Measurements from ENCODE around the gene WFS1. TPM values are rescaled to one million over a fixed set of nuclear protein-coding genes. Genes with fewer than 3 reads are reported as not detected.

Gene WFS1
- polyA plus RNA-seq, 3 donors from 2014 or later = 2.5 to 7.2 (median 5.8) TPM

DNA sequence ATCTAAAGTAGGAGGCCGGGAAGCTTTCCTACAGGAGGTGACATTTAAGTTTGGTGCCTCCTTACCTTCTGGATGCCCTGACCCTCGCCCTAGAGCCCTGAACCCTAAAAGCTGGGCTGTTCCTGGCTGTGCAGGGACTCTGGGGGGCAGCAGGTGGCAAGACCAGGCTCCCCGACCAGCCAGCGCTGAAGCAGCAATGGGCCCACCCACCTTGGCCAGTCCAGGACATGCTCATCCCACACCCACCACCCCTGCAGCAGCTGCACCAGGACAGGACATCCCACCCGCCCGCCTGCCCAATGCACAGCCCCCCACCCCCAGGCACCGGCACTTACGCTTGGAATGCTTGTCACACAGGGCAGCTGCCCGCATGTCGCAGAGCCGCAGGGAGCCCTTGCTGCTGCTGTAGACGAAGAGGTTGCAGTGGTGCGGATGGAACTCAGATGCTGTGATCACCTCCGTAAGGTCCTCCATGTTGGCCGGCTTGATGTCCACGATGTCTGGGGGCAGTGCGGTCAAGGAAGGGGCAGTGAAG is 77.9 kb downstream of the WFS1 start:
- peaks cover 0 to 3% of the 10 kb centered on the region in 2 donors for H3K4me1 Mint-ChIP-seq
- H3K27me3 Mint-ChIP-seq (ENCODE audit: low read depth in 3 of 3) = peaks cover 2 to 5% (median 2%) of the 10 kb centered on the region in 3 donors
- DNase-seq = no peak
- H3K27ac Mint-ChIP-seq = no peak overlapping the region
- H3K36me3 Mint-ChIP-seq = no peaks in the 10 kb centered on the region
- H3K4me3 Mint-ChIP-seq = no peak overlapping the region
- no peaks in the 10 kb centered on the region for H3K9me3 Mint-ChIP-seq

DNA sequence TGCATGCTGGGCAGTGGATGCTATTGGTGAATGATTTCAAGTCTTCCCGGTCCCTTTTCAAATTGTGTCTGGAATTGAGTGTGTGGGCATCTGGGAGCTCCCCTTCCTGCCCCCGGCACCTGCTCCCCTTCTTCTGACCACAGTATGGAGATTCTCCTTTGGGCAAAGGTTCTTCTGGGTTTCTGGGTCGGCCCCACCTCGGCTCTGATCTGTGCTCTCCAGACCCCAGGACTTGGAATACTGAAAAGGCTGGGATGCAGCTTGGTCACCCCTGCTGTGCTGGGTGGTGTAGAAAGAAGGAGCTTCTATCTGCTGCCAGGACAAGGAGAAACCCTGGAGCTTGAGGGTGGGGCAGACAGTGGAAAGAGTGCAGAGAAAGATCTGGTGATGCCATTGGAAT is 78.8 kb downstream of the WFS1 start:
- H3K4me1 Mint-ChIP-seq = peaks cover 0 to 3% of the 10 kb centered on the region in 2 donors
- peaks cover 2 to 5% (median 4%) of the 10 kb centered on the region in 3 donors for H3K27me3 Mint-ChIP-seq (ENCODE audit: low read depth in 3 of 3)
- no peak overlapping the region for H3K4me3 Mint-ChIP-seq
- no peak overlapping the region for H3K27ac Mint-ChIP-seq
- no peaks in the 10 kb centered on the region for H3K36me3 Mint-ChIP-seq
- DNase-seq = no peak
- H3K9me3 Mint-ChIP-seq = no peaks in the 10 kb centered on the region

DNA sequence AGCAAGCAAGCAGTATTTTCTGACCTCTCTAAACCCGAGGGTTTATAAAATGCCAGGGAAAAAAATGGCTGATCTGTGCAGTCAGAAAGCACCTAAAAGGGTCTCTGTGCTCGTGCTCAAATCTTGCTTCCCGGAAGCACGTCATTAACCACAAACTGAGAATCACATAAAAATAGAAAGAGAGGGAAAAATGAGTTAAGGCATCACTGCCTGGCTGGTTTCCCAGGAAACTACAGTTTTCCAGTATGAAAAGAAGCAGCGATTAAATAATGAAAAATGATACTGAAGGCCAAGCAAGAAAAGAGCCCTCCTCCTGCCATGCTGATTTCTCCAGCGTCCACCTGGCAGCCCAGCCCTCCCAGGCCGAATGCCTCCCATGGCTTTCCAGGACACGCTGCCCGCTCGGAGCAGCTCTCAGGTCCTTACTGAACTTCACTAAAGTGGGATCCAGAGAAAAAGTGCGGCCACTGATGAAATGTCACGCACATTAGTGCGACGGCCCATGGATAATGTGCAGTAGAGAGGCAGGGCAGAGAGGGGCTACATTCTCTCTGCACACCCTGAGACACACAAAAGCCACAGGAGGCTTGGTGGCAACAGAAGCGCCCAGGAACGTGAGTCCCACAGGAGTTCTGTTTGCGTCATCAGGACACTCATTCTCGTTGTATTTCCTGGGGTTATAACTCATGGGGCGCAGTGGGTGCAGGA is 80.4 kb downstream of the WFS1 start:
- no peaks in the 10 kb centered on the region for H3K9me3 Mint-ChIP-seq
- no peak overlapping the region for H3K27ac Mint-ChIP-seq

DNA sequence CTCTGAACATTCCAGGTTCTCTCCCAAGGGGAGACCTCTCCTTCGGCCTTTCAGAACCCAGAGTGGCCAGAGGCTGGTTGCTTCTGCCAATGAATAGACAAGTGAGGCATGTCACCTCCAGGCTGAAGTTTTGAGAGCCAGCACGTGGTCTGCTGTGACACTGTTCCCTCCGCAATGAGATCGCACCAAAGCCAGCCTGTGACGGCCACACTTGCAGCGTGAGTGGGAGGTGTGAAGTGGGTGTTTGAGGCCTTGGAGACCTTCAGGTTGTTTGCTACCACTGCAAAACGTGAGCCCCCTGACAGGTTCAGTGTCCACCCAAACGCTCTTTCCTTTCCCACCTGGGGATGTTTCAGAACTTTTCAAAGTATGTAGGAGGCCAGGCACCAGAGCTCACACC is 81.0 kb downstream of the WFS1 start:
- H3K4me1 Mint-ChIP-seq = peaks cover 5 to 7% of the 10 kb centered on the region in 2 donors
- H3K9me3 Mint-ChIP-seq = no peaks in the 10 kb centered on the region
- H3K27me3 Mint-ChIP-seq (ENCODE audit: low read depth in 3 of 3) = peaks cover 4 to 5% (median 4%) of the 10 kb centered on the region in 3 donors
- no peak overlapping the region for H3K27ac Mint-ChIP-seq
- H3K4me3 Mint-ChIP-seq = no peak overlapping the region
- no peak for DNase-seq
- no peaks in the 10 kb centered on the region for H3K36me3 Mint-ChIP-seq

More for the DNA sequence above, 80.4 kb downstream of the WFS1 start:
- DNase-seq = no peak
- peaks cover 3 to 5% of the 10 kb centered on the region in 2 donors for H3K4me1 Mint-ChIP-seq
- peaks cover 4 to 5% (median 4%) of the 10 kb centered on the region in 3 donors for H3K27me3 Mint-ChIP-seq (ENCODE audit: low read depth in 3 of 3)
- H3K36me3 Mint-ChIP-seq = no peaks in the 10 kb centered on the region
- H3K4me3 Mint-ChIP-seq = no peak overlapping the region

DNA sequence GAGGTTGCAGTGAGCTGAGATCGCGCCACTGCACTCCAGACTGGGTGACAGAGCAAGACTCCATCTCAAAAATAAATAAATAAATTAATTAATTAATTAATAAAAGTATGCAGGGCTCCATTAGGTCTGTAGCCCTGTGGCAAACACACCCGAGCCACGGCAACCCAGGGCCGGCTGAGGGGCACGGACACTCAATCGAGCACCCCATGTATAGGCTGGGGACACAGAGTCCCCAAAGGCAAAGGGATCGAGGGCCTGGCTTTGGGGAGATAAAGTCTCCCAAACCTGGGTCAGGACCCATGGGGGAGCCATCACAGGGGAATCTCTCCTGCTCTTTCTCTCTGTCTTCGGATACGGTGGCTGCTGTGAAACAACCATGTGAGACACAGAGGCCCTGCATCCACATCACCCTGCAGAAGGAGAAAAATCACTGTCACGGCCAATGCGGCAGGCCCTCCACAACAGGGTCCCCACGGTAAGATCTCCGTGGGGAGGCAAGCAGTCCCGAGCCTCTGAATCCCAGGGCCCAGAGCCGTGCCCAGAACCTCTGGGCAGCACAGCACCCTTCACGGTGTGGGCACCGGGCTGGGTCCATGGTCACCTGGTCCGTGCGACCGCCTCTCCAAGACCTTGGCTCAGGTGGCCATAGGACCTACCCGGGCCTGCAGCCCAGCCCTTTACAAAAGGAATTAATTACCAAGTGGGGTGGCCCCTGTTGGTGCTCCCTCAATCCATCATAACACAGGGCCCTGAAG is 81.8 kb downstream of the WFS1 start:
- H3K9me3 Mint-ChIP-seq = no peaks in the 10 kb centered on the region
- H3K27ac Mint-ChIP-seq = no peak overlapping the region
- H3K4me3 Mint-ChIP-seq = no peak overlapping the region
- H3K4me1 Mint-ChIP-seq = peaks cover 5% of the 10 kb centered on the region in 2 donors
- peaks cover 3 to 4% (median 4%) of the 10 kb centered on the region in 3 donors for H3K27me3 Mint-ChIP-seq (ENCODE audit: low read depth in 3 of 3)
- DNase-seq = no peak
- no peaks in the 10 kb centered on the region for H3K36me3 Mint-ChIP-seq

DNA sequence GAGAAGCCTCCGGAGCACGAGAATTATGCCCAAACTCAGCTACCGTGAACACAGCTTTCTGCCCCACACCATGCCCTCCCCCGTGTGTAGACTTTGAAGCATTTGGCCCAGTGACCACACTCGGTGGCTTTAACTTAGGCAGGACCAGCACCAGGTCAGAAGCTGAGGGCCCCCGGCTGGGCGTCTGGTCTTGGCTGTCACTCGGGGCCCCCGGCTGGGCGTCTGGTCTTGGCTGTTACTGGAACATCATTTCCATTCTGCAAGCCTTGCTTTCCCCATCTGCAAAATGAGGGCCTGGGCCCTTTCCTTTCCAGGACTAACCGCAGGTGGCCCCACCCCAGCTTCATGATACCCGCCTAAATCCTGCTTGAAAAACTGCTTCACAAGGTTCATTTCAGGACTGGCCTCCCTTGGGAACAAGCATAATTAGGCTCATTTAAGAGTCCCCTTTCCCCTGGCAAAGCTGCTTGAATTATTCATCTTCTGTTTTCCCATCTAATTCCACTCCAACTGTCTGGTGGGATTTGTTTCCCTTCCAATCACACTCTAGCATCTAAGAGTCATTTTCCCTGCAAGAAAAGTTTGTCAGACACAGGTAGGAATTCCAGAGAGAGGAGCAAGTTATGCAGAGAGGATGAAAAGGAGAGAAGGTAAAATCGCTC is 82.5 kb downstream of the WFS1 start:
- H3K27ac Mint-ChIP-seq = no peak overlapping the region
- no peaks in the 10 kb centered on the region for H3K36me3 Mint-ChIP-seq
- no peaks in the 10 kb centered on the region for H3K9me3 Mint-ChIP-seq
- no peak overlapping the region for H3K4me3 Mint-ChIP-seq
- H3K27me3 Mint-ChIP-seq (ENCODE audit: low read depth in 3 of 3) = peaks cover 3 to 4% (median 4%) of the 10 kb centered on the region in 3 donors
- peaks cover 5% of the 10 kb centered on the region in 2 donors for H3K4me1 Mint-ChIP-seq
- no peak for DNase-seq

Other genes starting within 250 kb of the WFS1 start
- 1 to 10 TPM; 1.2 to 7.9 (median 6.5) TPM for gene JAKMIP1, start 69.3 kb upstream of the WFS1 start, polyA plus RNA-seq
- gene PPP2R2C, start 202.8 kb downstream of the WFS1 start, polyA plus RNA-seq = not detected

All from immature natural killer cell (primary cell).